ENCODE results near the gene P2RX2. TPM values are rescaled to one million over a fixed set of nuclear protein-coding genes. Genes with fewer than 3 reads are reported as not detected.

Gene P2RX2
- total and polyA plus RNA-seq, 2 experiments from 2014 or later: not detected

- Histone ChIP-seq H3K27ac (no peak overlapping the region), H3K27me3 (peaks cover 28% of the 10 kb centered on the region), H3K36me3 (no peaks in the 10 kb centered on the region), H3K4me3 (no peak overlapping the region), H3K4me1 (ENCODE audit: low read depth) (no peaks in the 10 kb centered on the region), H3K9me3 (ENCODE audit: low read depth) (no peaks in the 10 kb centered on the region)
- peak; percentile 79 to 84 for DNase-seq (ENCODE audit: low read depth in 1 of 2, low spot score in 1 of 2)
- TF ChIP-seq, protein P1, sequence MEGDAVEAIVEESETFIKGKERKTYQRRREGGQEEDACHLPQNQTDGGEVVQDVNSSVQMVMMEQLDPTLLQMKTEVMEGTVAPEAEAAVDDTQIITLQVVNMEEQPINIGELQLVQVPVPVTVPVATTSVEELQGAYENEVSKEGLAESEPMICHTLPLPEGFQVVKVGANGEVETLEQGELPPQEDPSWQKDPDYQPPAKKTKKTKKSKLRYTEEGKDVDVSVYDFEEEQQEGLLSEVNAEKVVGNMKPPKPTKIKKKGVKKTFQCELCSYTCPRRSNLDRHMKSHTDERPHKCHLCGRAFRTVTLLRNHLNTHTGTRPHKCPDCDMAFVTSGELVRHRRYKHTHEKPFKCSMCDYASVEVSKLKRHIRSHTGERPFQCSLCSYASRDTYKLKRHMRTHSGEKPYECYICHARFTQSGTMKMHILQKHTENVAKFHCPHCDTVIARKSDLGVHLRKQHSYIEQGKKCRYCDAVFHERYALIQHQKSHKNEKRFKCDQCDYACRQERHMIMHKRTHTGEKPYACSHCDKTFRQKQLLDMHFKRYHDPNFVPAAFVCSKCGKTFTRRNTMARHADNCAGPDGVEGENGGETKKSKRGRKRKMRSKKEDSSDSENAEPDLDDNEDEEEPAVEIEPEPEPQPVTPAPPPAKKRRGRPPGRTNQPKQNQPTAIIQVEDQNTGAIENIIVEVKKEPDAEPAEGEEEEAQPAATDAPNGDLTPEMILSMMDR (IDR thresholded peaks at IDR 0.05; ENCODE audit: low read depth, low read length): peak; percentile 79
Measured at GRCh38 chr12:132600048-132601032, 18.2 kb upstream of the P2RX2 start.

DNA sequence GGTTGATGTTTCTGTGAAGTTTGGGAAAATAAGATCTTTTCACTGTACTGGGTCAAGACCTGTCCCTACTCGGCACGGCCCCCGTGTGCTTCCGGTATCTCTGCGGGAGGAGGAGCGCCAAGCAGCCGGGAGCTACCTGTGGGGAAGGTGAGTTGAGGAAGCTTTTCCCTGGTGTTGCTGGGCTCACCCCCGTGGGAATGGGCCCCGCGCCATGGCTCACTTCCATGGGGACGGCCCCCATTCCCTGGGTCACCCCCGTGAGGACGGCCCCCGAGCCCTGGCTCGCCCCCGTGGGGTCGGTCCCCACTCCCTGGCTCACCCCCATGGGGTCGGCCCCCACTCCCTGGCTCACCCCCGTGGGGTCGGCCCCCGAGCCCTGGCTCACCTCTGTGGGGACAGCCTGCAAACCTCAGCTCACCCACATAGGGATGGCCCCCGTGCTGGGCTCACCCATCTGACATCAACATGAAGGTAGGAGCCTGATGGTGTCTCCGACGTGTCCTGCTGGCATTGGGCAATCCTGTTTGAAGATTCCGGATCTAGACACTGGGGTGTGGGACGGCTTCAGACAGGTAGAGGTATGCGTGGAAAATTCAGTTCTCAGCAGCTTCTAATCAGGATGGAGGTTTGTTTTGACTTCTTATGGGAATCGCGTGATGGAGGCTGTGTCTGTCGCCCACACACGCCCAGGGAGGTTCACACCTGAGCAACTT, 17.2 kb upstream of the P2RX2 start:
- H3K4me3 ChIP-seq: no peak overlapping the region
- no peaks in the 10 kb centered on the region for H3K4me1 ChIP-seq (ENCODE audit: low read depth)
- no peaks in the 10 kb centered on the region for H3K36me3 ChIP-seq
- TF ChIP-seq, protein P1 (IDR thresholded peaks at IDR 0.05; ENCODE audit: low read depth, low read length): no peak
- H3K27ac ChIP-seq: no peak overlapping the region
- no peak for DNase-seq (ENCODE audit: low read depth in 1 of 2, low spot score in 1 of 2)
- H3K27me3 ChIP-seq: peaks cover 35% of the 10 kb centered on the region
- no peaks in the 10 kb centered on the region for H3K9me3 ChIP-seq (ENCODE audit: low read depth)

GRCh38 chr12:132602572-132603239, 15.9 kb upstream of the P2RX2 start:
- DNase-seq (ENCODE audit: low read depth in 1 of 2, low spot score in 1 of 2): peak in 1 of 2 donors; percentile 16
- Histone ChIP-seq H3K27ac (no peak overlapping the region), H3K4me3 (no peak overlapping the region), H3K9me3 (ENCODE audit: low read depth) (no peaks in the 10 kb centered on the region), H3K4me1 (ENCODE audit: low read depth) (no peaks in the 10 kb centered on the region), H3K27me3 (peaks cover 47% of the 10 kb centered on the region), H3K36me3 (no peaks in the 10 kb centered on the region)
- TF ChIP-seq, protein P1 (IDR thresholded peaks at IDR 0.05; ENCODE audit: low read depth, low read length): no peak

DNA sequence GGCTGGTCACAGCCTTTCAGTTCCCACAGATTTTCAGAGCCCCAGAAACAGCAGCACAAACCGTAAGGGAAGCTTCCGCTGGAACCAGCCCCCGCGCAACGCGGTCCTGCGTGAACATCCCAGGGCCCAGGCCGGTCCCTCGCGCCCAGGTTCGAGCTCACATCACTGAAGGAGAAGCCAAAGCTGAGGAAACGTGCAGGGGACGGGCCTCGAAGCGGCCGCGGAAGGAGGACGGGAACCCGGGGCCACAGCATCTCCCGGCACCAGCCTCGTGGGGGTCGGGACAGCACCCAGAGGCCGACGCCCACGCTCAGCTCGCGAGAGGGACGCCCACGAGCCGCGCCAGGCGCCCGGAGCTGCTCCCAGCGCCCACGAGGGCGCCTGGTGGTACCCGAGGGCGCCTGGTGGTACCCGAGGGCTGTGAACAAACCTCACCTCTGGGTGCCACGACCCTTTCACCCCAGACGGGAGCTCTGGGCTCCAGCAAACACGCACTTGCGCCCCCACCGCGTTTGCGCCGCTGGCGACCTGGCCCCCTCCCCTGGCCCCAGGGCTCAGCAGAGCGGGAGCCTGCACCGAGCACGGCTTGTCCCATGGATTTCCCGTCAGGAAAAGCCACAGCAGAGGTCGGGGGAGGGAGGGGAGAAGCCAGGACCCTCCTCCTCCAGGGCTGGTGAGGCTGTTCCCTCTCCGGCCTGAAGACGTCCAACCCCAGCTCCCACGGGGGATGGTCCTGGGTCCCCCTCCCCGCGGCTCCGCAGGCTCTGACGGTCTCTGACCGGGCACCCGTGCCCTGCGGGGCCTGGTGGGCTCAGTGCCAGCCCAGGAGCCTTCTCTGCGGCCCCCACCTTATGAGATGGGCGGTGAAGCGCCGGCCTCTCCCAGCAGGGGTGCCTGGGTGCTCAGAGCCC, 15.1 kb upstream of the P2RX2 start:
- no peaks in the 10 kb centered on the region for H3K4me1 ChIP-seq (ENCODE audit: low read depth)
- no peak overlapping the region for H3K27ac ChIP-seq
- H3K4me3 ChIP-seq: no peak overlapping the region
- TF ChIP-seq, protein P1 (IDR thresholded peaks at IDR 0.05; ENCODE audit: low read depth, low read length): no peak
- no peaks in the 10 kb centered on the region for H3K9me3 ChIP-seq (ENCODE audit: low read depth)
- peaks cover 53% of the 10 kb centered on the region for H3K27me3 ChIP-seq
- no peaks in the 10 kb centered on the region for H3K36me3 ChIP-seq
- DNase-seq (ENCODE audit: low read depth in 1 of 2, low spot score in 1 of 2): no peak
